ENCODE results near the gene GCSAM.

The GCSAM gene

GRCh38 chr3:112132975-112133448 is at the start of gene GCSAM:
Gene GCSAM (minus strand): TSS chr3:112133248. CDS start chr3:112133120, 128 bp downstream.
- DNase-seq: no peak

- DNase-seq: no peak
Measured at GRCh38 chr3:112175646-112176045, 42.6 kb upstream of the GCSAM start.

- DNase-seq: no peak
Measured at GRCh38 chr3:112175037-112175436, 42.0 kb upstream of the GCSAM start.

GRCh38 chr3:112171144-112171543 is 38.1 kb upstream of the GCSAM start:
- no peak for DNase-seq

- DNase-seq: no peak
Measured at GRCh38 chr3:112170046-112170445, 37.0 kb upstream of the GCSAM start.

GRCh38 chr3:112167758-112168157 is 34.7 kb upstream of the GCSAM start:
- DNase-seq: no peak

GRCh38 chr3:112149136-112149535 is 16.1 kb upstream of the GCSAM start:
- DNase-seq: no peak

- no peak for DNase-seq
Measured at GRCh38 chr3:112143689-112144088, 10.6 kb upstream of the GCSAM start.

- DNase-seq: no peak
Measured at GRCh38 chr3:112143251-112143650, 10.2 kb upstream of the GCSAM start.

GRCh38 chr3:112141293-112141692 is 8.2 kb upstream of the GCSAM start:
- DNase-seq: no peak

- no peak for DNase-seq
Measured at GRCh38 chr3:112140584-112140983, 7.5 kb upstream of the GCSAM start.

- DNase-seq: no peak
Measured at GRCh38 chr3:112138219-112138969, 5.3 kb upstream of the GCSAM start.

GRCh38 chr3:112137781-112138180 is 4.7 kb upstream of the GCSAM start:
- no peak for DNase-seq

GRCh38 chr3:112136959-112137693 is 4.1 kb upstream of the GCSAM start:
- peak; percentile 63 for DNase-seq

GRCh38 chr3:112136046-112136445 is 3.0 kb upstream of the GCSAM start:
- DNase-seq: no peak

- no peak for DNase-seq
Measured at GRCh38 chr3:112134335-112135124, 1.5 kb upstream of the GCSAM start.

- no peak for DNase-seq
Measured at GRCh38 chr3:112133626-112134334, 732 bp upstream of the GCSAM start.

- DNase-seq: no peak
Measured at GRCh38 chr3:112132554-112132953, 494 bp downstream of the GCSAM start.

GRCh38 chr3:112132088-112132487 is 960 bp downstream of the GCSAM start:
- DNase-seq: no peak

- no peak for DNase-seq
Measured at GRCh38 chr3:112131111-112131510, 1.9 kb downstream of the GCSAM start.

- DNase-seq: no peak
Measured at GRCh38 chr3:112130638-112130993, 2.4 kb downstream of the GCSAM start.

- DNase-seq: no peak
Measured at GRCh38 chr3:112129925-112130637, 3.0 kb downstream of the GCSAM start.

Data from COR-L47 (cell line).